HG03135 (cell line): Measurements from ENCODE around the gene EPB41L4B.

Experiments used
- ATAC-seq: cut with Tn5 transposase; IDR thresholded peaks from one replicate; pipeline ENCODE4 v1.9.1; 2021; ENCODE audit warnings: mild to moderate bottlenecking, moderate library complexity; ENCODE audit not compliant: unreplicated experiment

The EPB41L4B gene

GRCh38 chr9:109270971-109271925 lies 49.6 kb downstream of the EPB41L4B start:
- ATAC-seq: no peak

GRCh38 chr9:109270441-109270840 lies 50.4 kb downstream of the EPB41L4B start:
- no peak for ATAC-seq

- ATAC-seq: no peak
These were observed 51.0 kb downstream of the EPB41L4B start for GRCh38 chr9:109269839-109270238.

- no peak for ATAC-seq
These were observed 51.8 kb downstream of the EPB41L4B start for GRCh38 chr9:109269081-109269480.

DNA sequence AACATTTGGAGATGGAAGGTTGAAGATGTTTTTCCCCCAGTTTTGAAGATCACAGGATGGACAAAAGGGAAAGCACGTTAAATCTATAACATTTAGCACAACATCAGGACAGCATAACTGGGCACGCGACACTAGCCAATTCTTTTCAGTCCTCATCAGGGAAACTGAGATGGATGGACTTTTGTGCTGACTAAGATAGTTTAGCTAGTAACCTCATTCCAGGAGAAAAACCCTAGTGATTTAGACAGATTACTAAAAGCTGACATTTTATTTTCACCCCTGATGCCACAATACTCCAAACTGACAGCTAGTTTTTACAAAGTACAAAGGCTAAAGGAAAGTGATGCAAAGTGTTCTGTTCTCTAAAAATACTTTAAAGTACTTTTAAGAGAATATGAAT lies 53.3 kb downstream of the EPB41L4B start:
- ATAC-seq: no peak

DNA sequence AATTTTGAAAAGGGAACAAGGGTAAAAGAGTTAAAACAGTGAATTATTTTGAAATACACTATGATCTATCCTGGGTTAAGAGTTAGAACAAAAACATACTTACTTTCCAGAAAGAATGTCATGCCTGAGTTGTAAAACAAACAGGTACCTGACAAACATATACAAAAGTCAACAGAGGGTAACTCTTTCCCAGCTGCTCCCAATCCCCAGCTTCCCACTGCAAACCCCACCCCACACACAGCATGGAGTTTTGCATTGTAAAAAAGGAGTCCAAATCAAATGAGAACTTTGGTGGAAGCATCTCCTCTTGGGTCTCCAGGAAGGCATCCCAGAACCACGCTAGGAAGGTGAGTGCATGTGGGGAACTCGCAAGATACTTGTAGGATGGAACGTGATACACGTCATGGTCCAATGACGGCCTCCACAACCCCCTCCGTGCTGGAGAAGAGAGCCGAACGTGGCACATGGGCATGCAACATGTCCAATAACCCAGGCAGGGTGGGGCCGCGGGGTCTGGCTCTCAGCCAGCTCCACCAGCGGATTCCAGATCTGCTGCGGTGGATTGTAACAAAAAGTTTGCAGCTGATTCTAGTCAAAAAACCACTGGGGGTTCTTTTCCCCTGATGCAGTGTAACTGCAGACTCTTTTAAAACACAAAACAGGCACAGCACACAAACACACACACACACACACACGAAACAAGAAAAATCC lies 55.8 kb downstream of the EPB41L4B start:
- no peak for ATAC-seq

DNA sequence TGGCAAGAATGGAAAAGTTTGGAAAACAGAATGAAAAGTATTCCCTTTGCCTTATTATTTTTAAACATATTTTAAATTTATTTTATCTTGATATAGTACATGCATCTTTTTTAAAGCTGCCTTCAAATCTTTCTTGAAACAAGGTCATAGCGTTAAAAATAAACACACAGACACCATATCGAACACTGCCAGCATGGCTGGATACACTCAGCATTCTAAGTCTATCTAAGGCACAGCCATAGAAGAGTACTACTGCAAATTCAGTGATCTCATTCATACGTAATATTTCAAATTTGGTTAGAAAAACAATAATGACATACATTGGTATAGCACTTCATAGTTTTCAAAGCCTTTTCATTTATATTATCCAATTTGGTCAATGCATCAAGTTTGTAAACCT lies 57.5 kb downstream of the EPB41L4B start:
- no peak for ATAC-seq

GRCh38 chr9:109258481-109259302 lies 62.2 kb downstream of the EPB41L4B start:
- ATAC-seq: no peak

- no peak for ATAC-seq
These were observed 64.5 kb downstream of the EPB41L4B start for GRCh38 chr9:109256336-109256735.

GRCh38 chr9:109255394-109255793 lies 65.5 kb downstream of the EPB41L4B start:
- no peak for ATAC-seq

DNA sequence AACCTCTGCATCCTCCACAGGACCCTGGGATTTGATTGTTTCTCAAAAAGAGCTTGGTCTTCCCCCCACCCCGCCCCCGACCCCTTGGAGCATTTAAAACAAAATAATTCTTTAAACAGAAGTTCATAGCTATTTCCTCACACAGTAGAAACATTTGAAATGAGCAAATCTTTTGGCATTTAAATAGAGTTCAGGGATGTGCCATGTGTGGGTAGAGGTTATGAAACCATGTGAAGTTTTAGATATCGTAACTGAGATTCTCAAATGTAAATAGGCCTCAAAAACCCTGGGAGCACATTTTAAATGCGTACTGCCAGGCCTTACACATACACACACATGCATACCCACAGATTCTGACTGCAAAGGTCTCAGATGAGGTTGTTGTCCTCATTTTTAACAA lies 66.5 kb downstream of the EPB41L4B start:
- no peak for ATAC-seq

- no peak for ATAC-seq
These were observed 67.1 kb downstream of the EPB41L4B start for GRCh38 chr9:109253637-109254284.

- ATAC-seq: no peak
These were observed 67.6 kb downstream of the EPB41L4B start for GRCh38 chr9:109253241-109253636.

DNA sequence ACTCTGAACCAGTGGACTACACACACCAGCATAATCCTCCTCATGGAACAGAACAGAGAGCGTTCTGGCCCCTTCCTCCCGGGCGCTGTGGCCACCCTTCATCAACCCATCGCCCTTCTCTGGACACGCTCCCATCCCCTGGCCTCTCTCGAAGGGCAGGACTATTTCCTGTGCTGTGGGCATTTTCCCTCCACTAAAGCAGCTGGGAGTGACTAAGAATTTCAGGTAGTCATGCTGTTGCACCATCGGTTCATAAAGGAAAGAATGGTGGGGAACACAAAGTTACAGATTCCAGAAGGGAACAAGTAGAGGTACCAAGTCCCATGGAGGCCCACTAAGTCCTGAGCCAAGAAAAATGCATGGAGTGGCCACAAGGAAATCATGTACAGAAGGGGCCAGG lies 68.6 kb downstream of the EPB41L4B start:
- no peak for ATAC-seq

DNA sequence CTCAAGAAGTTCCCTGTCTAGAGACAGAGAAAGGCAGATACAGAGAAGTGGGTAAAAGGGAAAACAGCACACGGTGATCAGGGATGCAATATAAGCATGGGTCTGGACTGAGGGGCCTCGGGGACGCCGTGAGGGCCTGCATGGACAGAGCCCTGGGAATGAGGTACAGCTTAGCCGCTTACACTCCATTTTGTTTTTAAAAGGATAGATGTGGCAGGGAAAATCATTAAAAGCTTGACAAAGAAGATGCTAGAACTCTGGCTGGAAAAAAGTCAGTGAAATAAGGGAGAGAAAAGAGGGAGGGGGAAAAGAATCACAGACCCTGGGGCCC lies 69.1 kb downstream of the EPB41L4B start:
- ATAC-seq: no peak

- ATAC-seq: no peak
These were observed 69.6 kb downstream of the EPB41L4B start for GRCh38 chr9:109251080-109251775.

- no peak for ATAC-seq
These were observed 70.1 kb downstream of the EPB41L4B start for GRCh38 chr9:109250771-109251079.

GRCh38 chr9:109250311-109250741 lies 70.5 kb downstream of the EPB41L4B start:
- ATAC-seq: no peak

DNA sequence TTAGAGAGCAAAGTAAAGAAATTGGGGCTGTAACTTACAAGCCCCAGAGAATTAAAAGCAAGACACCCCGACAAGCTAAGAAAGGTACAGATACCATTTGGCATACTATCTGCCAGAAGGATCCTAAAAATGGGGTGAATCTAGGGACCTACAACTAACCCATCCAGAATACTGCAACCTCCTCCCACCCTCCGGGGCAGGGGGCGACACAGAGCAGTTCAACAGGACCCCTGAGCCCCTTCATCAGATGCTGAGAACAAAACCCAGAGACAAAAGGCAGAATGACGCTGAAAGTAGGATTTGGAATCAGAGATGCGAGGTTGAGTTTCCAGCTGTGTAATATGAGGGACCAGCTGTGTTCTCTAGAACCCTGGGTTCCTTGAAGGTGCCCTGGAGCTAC lies 71.2 kb downstream of the EPB41L4B start:
- ATAC-seq: no peak

- no peak for ATAC-seq
These were observed 72.7 kb downstream of the EPB41L4B start for GRCh38 chr9:109248133-109248581.
